GM13977 (cell line): ENCODE results near the gene ENPP7.

Source experiments
- DNase-seq: peaks from one replicate; pipeline ENCODE4 v3.0.0; 2012; ENCODE audit warnings: low spot score
- in situ Hi-C: fragments of 300-500 bp; cut with MboI; formaldehyde crosslinking; loops from one replicate; pipeline ENCODE4 v1.12.0; 2022; ENCODE audit warnings: low sequenced_read_pairs, low pct_unique_long_range_greater_than_20kb, mixed read lengths, inconsistent platforms; ENCODE audit not compliant: unreplicated experiment
- TF ChIP-seq, protein P1 (sequence below): IDR thresholded peaks from 2 replicates; pipeline ENCODE4 v1.5.1; 2012; ENCODE audit warnings: mild to moderate bottlenecking, control low read depth; ENCODE audit not compliant: insufficient read depth; ENCODE audit errors: extremely low read depth, missing control alignments

ENPP7 gene

DNA sequence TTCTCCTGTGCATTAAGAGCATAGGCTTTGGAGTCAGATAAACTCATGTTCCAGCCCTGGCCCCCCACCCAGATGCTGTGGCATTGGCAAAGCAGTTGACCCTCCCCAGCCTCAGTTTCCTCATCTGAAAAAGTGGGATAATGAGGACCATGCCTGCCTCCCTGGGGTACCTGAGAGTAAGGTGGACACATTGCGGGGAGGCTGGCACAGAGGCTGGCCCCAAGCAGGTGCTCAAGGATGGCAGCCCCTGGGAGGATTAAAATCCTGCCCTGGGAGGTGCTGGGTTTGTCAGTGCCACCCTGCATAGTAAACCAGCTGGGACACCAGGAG, 11.8 kb downstream of the ENPP7 start:
- in situ Hi-C loops: no loop called here
- no peak for DNase-seq
- TF ChIP-seq, protein P1, sequence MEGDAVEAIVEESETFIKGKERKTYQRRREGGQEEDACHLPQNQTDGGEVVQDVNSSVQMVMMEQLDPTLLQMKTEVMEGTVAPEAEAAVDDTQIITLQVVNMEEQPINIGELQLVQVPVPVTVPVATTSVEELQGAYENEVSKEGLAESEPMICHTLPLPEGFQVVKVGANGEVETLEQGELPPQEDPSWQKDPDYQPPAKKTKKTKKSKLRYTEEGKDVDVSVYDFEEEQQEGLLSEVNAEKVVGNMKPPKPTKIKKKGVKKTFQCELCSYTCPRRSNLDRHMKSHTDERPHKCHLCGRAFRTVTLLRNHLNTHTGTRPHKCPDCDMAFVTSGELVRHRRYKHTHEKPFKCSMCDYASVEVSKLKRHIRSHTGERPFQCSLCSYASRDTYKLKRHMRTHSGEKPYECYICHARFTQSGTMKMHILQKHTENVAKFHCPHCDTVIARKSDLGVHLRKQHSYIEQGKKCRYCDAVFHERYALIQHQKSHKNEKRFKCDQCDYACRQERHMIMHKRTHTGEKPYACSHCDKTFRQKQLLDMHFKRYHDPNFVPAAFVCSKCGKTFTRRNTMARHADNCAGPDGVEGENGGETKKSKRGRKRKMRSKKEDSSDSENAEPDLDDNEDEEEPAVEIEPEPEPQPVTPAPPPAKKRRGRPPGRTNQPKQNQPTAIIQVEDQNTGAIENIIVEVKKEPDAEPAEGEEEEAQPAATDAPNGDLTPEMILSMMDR: no peak

DNA sequence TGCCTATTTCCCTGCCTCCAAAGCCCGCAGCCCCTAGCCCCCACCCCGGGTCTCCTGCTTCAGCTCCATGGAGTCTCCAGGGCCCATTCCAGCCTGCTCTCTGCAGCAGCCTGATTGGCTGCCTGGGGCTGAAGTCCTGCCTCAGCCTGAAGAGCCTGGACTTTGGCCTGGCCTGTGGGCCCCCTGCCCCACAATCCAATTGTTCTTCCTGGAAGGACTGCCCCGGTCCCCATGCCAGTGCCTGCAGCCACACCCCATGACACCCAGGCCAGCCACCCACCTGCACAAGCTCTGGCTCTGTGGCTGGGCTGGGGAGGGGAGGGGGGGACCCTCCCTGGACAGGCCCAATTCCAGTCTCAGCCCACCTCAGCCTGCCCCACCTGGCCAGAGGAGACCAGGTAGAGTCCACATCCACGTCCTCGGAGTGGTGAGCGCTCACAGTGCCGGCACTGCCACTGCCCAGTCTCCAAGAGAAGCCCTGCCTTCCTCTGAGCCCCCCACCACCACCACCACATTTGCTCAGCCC, 12.3 kb downstream of the ENPP7 start:
- DNase-seq: peak; percentile 24
- in situ Hi-C loops: no loop called here
- TF ChIP-seq, protein P1: no peak

DNA sequence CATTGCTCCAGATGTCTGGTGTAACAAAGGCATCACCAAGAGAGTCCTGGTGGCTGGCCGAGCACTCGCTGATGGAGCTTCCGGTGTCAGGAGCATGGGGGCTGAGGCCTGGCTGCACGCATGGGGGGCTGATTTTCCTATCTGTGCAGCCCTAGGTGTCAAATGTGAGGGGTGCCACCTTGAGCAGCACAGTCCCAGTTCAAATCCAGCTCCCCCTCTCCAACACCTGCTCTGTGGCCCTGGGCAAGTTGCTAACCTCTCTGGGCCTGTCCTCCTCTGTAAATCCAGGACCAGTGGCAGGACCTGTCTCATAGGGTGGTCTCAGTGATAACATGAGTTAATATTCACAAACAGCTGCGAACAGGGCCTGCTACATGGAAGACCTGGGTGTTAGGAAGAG, 12.9 kb downstream of the ENPP7 start:
- TF ChIP-seq, protein P1: no peak
- DNase-seq: no peak
- in situ Hi-C loops: no loop called here

DNA sequence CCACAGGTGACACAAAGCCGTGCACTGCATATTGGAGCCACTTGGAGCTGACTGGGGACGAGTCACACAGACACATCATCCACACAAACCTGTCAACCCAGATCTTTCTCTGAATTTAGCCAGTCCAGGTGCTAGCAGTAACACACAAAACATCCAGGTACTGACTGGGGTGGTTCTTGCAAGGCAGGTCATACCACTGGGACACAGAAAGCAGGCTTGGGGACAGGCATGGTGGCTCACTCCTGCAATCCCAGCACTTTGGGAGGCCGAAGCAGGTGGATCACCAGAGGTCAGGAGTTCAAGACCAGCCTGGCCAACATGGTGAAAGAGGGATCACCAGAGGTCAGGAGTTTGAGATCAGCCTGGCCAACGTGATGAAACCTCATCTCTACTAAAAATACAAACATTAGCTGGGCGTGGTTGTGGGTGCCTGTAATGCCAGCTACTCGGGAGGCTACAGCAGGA, 14.9 kb downstream of the ENPP7 start:
- DNase-seq: no peak
- TF ChIP-seq, protein P1: no peak
- in situ Hi-C loops: no loop called here

DNA sequence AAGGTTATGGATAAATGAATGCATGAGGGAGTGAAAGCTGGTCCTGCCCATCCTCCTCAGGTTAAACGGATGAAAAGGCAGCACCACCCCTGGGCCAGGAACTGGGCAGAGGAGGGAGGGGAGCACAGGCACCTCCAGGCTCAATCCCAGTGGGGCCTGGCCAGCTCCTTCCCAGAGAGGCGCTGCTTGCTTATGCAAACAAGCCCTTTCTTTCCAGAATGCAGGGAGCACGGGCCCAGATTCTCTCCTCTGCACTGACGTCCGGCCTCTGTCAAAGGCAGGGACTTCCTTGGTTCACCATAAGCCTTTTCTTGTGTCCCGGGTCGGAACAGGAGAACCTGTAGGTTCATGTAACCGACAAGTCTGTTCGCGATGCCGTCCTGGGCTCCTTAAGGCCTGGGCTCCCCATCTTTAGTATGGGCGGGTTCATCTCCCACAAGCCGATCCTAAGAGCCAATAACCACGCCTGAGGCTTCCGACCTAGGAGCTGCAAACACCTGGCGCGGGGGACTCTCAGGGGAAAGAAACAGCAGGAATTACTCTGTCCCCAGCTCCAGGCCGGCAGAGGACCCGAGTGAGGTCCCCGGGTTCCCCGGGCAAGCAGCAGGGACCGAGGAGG, 16.3 kb downstream of the ENPP7 start:
- TF ChIP-seq, protein P1: no peak
- in situ Hi-C loops: no loop called here
- no peak for DNase-seq

DNA sequence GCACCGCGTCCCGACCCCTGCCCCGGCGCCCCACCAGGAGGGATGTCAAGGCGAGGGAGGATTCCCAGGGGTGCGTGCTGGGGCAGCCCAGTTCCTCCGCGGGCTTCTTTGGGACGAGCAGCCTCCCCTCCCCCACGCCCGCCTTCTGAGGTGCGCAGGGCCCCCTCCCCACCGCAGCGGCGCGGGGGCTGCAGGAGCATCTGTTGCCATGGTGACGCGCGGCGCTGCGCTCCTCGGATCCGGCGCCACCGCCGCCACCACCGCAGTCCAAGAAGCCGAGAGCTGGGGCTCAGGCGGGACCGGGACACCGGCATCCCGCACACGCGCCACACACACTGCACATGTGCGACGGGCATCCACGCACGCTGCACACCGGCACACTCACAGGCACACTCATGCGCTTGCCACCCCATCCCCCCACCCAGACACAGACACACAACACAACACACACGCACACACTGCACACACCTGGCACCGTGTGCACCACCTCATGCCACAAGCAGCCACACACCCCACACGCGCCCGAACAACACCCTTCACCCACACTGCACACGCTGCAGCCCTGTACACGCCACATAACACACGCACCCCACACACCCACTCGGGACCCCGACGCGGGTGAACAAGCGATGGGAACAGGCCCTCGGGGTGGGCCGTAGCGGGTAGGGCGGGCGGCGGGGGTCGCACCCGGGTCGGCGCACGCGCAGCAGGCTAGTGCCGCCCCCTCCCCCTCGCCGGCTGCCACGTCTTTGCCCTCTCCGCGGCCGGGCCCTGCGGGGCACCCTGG, 17.0 kb downstream of the ENPP7 start:
- in situ Hi-C loops: no loop called here
- DNase-seq: peak; percentile 31
- TF ChIP-seq, protein P1: no peak
